ENCODE results near the gene EPS15.
A peak's percentile ranks its signal among the peaks of the same experiment; 100 is the strongest.

The EPS15 gene

GRCh38 chr1:51518033-51518585, 957 bp downstream of the EPS15 start (continued):
- TF ChIP-seq ZNF398 (tag by site-specific recombination; IDR thresholded peaks at IDR 0.05) (peak; percentile 71), MEIS1 (CRISPR knock-in tag; IDR thresholded peaks at IDR 0.05; ENCODE audit: borderline replicate concordance) (no peak), ZBTB21 (tag by site-specific recombination; IDR thresholded peaks at IDR 0.05) (no peak), IKZF3 (tag by site-specific recombination; IDR thresholded peaks at IDR 0.05) (peak; percentile 72), ZFP69B (tag by site-specific recombination; IDR thresholded peaks at IDR 0.05) (peak; percentile 52; the same call in 1 of the 2 replicates), ZNF324 (tag by site-specific recombination; IDR thresholded peaks at IDR 0.05) (no peak; the same call in 1 of the 2 replicates), ZBTB49 (tag by site-specific recombination; IDR thresholded peaks at IDR 0.05; ENCODE audit: low read depth) (no peak), ZNF514 (tag by site-specific recombination; IDR thresholded peaks at IDR 0.05) (no peak), GLI4 (tag by site-specific recombination; IDR thresholded peaks at IDR 0.05) (no peak), ZNF76 (tag by site-specific recombination; IDR thresholded peaks at IDR 0.05; ENCODE audit: borderline replicate concordance, low read depth) (no peak), ZNF701 (tag by site-specific recombination; IDR thresholded peaks at IDR 0.05) (no peak), SCRT1 (tag by site-specific recombination; IDR thresholded peaks at IDR 0.05; ENCODE audit: borderline replicate concordance) (no peak), ZSCAN5A (tag by site-specific recombination; IDR thresholded peaks at IDR 0.05) (no peak), ZNF624 (tag by site-specific recombination; IDR thresholded peaks at IDR 0.05) (no peak), ZNF433 (tag by site-specific recombination; IDR thresholded peaks at IDR 0.05; ENCODE audit: low read depth) (no peak), ZNF777 (tag by site-specific recombination; IDR thresholded peaks at IDR 0.05; ENCODE audit: borderline replicate concordance) (peak; percentile 32; the same call in 1 of the 2 replicates), SCRT2 (tag by site-specific recombination; IDR thresholded peaks at IDR 0.05) (no peak), RBAK (tag by site-specific recombination; IDR thresholded peaks at IDR 0.05) (no peak), GLI2 (tag by site-specific recombination; IDR thresholded peaks at IDR 0.05; ENCODE audit: borderline replicate concordance, low read depth) (no peak), ZNF658 (tag by site-specific recombination; IDR thresholded peaks at IDR 0.05) (no peak), WT1 (tag by site-specific recombination; IDR thresholded peaks at IDR 0.05) (peak; percentile 44), ZBTB6 (tag by site-specific recombination; IDR thresholded peaks at IDR 0.05) (no peak), ZNF175 (tag by site-specific recombination; IDR thresholded peaks at IDR 0.05) (no peak), OVOL3 (tag by site-specific recombination; IDR thresholded peaks at IDR 0.05) (no peak), HOXD13 (CRISPR knock-in tag; IDR thresholded peaks at IDR 0.05; ENCODE audit: borderline replicate concordance) (no peak), ZNF776 (tag by site-specific recombination; IDR thresholded peaks at IDR 0.05; ENCODE audit: borderline replicate concordance) (no peak), ZNF148 (tag by site-specific recombination; IDR thresholded peaks at IDR 0.05; ENCODE audit: borderline replicate concordance) (no peak), ZNF366 (tag by site-specific recombination; conservative IDR thresholded peaks at IDR 0.05) (peak; percentile 93), ZNF311 (tag by site-specific recombination; IDR thresholded peaks at IDR 0.05; ENCODE audit: borderline replicate concordance) (no peak)
